C4-2B (cell line): ENCODE measurements around the gene ANKEF1.

Experiments
- H3K27ac ChIP-seq: fragments of 450-650 bp; 2 replicates; pipeline ENCODE4 v1.5.1; 2017
- ZFX ChIP-seq: fragments of 450-650 bp; IDR thresholded peaks from 2 replicates; pipeline ENCODE4 v1.6.1; 2017
- TF ChIP-seq, protein P1 (sequence below): fragments of 450-650 bp; conservative IDR thresholded peaks from 2 replicates; pipeline ENCODE4 v1.5.1; 2017; ENCODE audit warnings: mild to moderate bottlenecking

Gene ANKEF1

GRCh38 chr20:10077081-10077471 lies 42.3 kb downstream of the ANKEF1 start:
- no peak overlapping the region for H3K27ac ChIP-seq
- TF ChIP-seq ZFX: no peak
- TF ChIP-seq, protein P1, sequence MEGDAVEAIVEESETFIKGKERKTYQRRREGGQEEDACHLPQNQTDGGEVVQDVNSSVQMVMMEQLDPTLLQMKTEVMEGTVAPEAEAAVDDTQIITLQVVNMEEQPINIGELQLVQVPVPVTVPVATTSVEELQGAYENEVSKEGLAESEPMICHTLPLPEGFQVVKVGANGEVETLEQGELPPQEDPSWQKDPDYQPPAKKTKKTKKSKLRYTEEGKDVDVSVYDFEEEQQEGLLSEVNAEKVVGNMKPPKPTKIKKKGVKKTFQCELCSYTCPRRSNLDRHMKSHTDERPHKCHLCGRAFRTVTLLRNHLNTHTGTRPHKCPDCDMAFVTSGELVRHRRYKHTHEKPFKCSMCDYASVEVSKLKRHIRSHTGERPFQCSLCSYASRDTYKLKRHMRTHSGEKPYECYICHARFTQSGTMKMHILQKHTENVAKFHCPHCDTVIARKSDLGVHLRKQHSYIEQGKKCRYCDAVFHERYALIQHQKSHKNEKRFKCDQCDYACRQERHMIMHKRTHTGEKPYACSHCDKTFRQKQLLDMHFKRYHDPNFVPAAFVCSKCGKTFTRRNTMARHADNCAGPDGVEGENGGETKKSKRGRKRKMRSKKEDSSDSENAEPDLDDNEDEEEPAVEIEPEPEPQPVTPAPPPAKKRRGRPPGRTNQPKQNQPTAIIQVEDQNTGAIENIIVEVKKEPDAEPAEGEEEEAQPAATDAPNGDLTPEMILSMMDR: peak; percentile 60

GRCh38 chr20:10077886-10078285 lies 43.1 kb downstream of the ANKEF1 start:
- H3K27ac ChIP-seq: no peak overlapping the region

DNA sequence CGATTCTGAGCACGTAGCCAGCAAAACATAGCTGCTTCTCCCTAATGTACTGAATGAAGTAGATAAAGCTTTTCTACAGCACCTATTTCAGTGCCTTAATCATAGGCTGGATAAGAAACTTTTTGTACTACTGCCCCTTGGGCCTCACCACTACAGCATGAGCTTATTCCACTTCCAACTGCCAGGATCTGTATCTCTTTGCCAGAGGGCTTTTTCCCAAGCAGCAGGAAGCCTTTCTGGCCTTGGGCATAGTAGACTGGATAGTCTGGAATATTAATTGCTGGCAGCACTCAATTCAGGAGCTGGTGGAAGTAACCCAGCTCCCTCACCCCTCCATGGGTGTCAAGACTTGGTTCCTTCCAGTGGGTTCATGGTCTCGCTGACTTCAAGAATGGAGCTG lies 43.6 kb downstream of the ANKEF1 start:
- TF ChIP-seq, protein P1: no peak
- no peak for TF ChIP-seq ZFX
- no peak overlapping the region for H3K27ac ChIP-seq

More at GRCh38 chr20:10077886-10078285, 43.1 kb downstream of the ANKEF1 start:
- TF ChIP-seq, protein P1: no peak
- no peak for TF ChIP-seq ZFX

DNA sequence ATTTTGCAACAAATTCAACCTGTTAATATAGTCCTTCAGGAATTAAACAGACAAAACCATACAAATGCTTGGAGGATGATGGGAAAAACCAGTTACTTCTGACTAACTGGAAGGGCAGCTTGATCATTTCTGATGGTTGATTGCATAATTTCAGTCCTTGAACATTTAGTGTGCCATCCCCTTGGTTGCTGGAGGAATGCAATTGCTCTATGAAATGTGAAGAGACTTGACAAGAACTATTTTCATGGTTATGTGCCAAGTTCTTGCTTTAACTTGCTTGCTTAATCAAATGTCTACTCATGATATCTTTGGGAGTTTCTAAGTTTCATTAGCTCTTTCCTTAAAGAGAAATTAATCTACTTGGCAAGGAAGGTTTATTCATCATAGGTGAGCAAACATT lies 45.2 kb downstream of the ANKEF1 start:
- H3K27ac ChIP-seq: no peak overlapping the region
- TF ChIP-seq ZFX: no peak
- TF ChIP-seq, protein P1: no peak

GRCh38 chr20:10080574-10080973 lies 45.8 kb downstream of the ANKEF1 start:
- H3K27ac ChIP-seq: no peak overlapping the region
- TF ChIP-seq, protein P1: no peak
- TF ChIP-seq ZFX: no peak

DNA sequence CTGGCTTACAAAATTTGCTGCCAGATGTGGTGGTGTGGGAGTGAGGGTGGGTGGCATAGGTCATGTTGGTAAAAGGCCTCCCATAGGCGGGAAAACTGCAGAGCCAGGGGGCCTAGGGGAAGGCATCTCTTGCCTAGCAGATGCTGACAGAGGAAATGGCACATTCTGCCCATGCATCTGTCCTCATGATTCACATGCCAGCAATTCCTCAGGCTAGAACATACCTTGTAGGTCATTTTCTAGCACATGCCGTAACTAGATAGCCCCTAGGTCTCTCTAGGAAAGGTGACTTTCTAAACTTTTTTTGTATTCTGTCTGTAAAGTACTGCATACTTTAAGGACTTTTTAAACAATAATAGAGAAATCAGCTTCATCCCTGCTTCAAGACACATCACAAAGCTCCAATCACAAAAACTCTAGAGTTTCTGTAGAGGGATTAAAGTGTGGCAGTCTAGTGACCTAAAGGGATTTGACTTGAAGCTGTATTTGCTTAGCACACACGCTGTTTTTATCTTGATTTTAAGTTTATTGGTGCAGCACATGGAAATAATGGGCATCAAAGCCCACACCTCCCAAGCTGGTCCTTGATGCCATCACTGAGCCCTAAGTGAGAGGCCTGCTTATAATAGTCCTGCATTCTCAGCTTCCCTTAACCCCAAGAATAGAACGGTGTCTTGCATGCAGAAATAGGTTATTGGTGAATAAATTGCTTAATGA lies 55.2 kb downstream of the ANKEF1 start:
- H3K27ac ChIP-seq: no peak overlapping the region
- TF ChIP-seq ZFX: no peak
- TF ChIP-seq, protein P1: no peak

GRCh38 chr20:10090588-10091166 lies 55.9 kb downstream of the ANKEF1 start:
- H3K27ac ChIP-seq: no peak overlapping the region
- TF ChIP-seq, protein P1: peak; percentile 80
- no peak for TF ChIP-seq ZFX
